HG03108 (cell line): Measurements from ENCODE around the gene INHBC.
"Not testable (repeated sequence)": the region's sequence is repeated elsewhere in the genome, so short reads cannot be mapped to it uniquely, and the experiment has no call there.

Source experiments
- ATAC-seq: cut with Tn5 transposase; IDR thresholded peaks from one replicate; pipeline ENCODE4 v1.9.1; 2021; ENCODE audit warnings: moderate library complexity; ENCODE audit not compliant: unreplicated experiment

Gene INHBC, protein sequence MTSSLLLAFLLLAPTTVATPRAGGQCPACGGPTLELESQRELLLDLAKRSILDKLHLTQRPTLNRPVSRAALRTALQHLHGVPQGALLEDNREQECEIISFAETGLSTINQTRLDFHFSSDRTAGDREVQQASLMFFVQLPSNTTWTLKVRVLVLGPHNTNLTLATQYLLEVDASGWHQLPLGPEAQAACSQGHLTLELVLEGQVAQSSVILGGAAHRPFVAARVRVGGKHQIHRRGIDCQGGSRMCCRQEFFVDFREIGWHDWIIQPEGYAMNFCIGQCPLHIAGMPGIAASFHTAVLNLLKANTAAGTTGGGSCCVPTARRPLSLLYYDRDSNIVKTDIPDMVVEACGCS

DNA sequence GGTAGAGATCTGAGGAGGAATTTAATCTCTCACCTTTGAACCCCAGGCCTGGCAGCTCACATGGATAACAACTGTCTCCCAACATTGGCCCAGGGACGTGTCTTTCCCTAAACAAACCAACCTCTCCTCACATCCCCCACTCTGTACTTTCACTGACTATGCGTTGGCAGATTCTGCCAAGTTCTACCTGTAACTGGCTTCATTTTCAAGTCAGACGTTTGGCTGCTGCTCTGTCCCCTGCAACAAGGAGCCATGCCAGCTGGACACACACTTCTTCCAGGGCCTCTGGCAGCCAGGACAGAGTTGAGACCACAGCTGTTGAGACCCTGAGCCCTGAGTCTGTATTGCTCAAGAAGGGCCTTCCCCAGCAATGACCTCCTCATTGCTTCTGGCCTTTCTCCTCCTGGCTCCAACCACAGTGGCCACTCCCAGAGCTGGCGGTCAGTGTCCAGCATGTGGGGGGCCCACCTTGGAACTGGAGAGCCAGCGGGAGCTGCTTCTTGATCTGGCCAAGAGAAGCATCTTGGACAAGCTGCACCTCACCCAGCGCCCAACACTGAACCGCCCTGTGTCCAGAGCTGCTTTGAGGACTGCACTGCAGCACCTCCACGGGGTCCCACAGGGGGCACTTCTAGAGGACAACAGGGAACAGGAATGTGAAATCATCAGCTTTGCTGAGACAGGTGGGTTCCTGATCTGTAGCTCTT lies at the start of gene INHBC:
Gene INHBC, plus strand, starts transcription at position 268 of the 707 bp plus-strand sequence. Its CDS starts 103 bp downstream, at position 371.
- ATAC-seq = no peak

DNA sequence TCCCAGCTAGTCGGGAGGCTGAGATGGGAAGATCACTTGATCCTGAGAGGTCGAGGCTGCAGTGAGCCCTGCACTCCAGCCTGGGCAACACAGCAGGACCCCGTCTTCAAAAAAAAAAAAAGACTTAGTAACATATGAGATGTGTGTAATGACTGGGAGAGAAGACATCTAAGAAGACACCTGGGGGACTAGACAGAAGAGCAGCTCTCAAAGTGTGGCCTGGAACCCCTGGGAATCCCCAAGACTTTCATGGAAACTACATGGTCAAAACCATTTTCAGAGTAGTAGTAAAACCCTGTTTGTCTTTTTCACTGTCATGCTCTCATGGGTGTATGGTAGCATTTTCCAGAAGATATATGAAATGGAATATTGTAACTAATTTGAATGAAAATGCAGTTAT lies 49.0 kb upstream of the INHBC start:
- no peak for ATAC-seq

DNA sequence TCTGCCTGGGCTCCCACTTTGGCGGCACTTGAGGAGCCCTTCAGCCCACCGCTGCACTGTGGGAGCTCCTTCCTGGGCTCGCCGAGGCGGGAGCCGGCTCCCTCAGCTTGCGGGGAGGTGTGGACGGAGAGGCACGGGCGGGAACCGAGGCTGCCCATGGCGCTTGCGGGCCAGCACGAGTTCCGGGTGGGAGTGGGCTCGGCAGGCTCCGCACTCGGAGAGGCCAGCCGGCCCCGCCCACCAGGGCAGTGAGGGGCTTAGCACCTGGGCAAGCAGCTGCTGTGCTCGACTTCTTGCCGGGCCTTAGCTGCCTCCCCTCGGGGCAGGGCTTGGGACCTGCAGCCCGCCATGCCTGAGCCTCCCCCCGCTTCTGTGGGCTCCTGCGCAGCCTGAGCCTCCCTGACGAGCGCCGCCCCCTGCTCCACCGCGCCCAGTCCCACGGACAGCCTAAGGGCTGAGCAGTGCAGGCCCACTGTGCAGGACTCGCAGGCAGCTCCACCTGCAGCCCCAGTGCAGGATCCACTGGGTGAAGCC lies 48.3 kb upstream of the INHBC start:
- no peak for ATAC-seq

DNA sequence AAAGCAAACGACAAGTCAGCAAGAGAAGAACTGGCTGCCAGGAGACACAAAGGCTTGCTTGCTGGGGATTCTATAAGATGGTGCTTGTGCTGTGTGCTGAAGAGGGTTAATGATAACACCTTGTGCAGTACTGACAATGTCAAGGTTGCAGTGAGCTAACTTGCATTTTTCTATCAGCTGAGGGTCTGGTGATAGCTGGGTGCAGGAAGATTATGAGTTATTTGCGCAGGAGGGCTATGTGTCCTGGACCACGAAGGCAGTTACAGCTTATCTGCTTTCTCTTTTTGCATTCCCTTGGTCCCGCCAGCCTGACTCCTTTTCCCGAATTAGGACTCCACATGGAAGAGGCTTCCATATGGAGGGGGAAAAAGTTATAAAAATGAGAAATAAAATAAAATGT lies 46.2 kb upstream of the INHBC start:
- ATAC-seq = no peak

DNA sequence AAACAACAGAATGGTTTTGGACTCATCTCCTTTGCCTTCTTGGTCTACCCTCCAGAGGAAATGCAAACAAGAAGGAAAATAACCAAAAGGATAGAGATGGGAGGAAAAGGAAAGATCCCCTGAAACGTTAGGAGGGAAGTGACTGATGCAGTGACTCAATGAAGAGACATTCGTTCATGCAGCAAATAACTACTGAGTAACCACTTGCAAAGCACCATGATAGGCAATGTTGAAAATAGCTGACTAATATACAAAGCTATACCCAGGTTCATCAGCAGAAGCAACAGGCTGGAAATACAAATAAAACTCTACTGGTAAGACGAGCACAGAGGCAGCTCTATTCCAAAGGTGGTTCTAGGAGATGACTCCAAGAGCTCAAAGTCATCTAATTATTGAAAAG lies 45.6 kb upstream of the INHBC start:
- no peak for ATAC-seq

DNA sequence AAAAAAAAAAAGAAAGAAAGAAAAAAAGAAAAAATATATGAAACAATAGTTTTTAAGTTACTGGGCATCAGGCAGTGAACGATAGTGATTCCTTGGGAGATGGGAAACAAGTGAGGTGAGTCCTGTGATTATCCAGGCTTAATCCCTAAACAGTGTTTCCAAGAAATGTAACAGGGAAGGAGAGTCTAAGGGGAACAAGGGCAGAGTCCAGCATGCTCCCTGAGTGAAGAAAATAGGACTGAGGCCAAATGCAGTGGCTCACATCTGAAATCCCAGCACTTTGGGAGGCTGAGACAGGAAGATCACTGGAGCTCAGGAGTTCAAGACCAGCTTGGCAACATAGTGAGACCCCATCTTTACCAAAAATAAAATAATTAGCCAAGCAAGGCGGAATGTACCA lies 44.4 kb upstream of the INHBC start:
- ATAC-seq = no peak

DNA sequence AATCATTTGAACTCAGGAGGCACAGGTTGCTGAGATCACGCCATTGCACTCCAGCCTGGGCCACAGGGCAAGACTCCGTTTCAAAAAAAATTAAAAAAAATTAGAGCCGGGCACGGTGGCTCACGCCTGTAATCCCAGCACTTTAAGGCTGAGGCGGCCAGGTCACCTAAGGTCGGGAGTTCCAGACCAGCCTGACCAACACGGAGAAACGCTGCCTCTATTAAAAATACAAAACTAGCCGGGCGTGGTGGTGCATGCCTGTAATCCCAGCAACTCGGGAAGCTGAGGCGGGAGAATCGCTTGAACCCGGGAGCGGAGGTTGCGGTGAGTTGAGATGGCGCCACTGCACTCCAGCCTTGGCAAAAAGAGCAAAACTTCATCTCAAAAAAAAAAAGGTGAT lies 39.5 kb upstream of the INHBC start:
- ATAC-seq = no peak

DNA sequence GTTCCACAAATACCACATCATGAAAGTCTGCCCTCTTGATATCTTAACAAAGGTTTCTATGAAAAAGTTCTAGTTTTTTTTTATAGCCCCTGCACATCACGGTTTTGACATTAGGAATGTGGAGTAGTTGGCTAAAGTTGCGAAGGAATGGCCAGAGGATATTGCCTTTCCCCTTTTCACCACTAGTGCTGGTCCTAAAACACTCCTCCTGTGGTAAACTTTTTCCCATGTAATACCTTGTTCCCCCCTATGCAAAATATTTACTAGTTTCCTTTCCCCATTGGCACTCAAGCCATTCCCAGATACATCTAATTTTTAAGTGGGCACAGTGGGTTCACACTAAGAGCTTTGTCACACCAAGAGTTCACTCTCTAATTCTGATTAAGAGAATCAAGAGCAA lies 37.1 kb upstream of the INHBC start:
- no peak for ATAC-seq

DNA sequence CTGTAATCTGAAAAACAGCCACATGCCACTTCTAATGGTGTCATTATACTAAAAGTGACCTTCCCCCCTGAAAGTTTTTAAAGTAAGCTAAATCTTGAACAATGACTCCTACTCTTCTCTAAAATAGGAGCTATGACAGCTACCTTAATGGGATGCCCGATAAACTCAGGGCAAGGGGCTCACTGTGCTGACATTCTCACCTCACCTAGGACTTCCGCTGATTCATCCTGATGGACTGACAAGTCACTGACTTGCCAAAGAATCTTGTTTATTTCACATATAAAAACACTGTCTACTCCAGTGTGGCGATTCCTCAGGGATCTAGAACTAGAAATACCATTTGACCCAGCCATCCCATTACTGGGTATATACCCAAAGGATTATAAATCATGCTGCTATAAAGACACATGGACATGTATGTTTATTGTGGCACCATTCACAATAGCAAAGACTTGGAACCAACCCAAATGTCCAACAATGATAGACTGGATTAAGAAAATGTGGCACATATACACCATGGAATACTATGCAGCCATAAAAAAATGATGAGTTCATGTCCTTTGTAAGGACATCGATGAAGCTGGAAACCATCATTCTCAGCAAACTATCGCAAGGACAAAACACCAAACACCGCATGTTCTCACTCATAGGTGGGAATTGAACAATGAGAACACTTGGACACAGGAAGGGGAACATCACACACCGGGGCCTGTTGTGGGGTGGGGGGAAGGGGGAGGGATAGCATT lies 34.7 kb upstream of the INHBC start:
- ATAC-seq = not testable (repeated sequence)

DNA sequence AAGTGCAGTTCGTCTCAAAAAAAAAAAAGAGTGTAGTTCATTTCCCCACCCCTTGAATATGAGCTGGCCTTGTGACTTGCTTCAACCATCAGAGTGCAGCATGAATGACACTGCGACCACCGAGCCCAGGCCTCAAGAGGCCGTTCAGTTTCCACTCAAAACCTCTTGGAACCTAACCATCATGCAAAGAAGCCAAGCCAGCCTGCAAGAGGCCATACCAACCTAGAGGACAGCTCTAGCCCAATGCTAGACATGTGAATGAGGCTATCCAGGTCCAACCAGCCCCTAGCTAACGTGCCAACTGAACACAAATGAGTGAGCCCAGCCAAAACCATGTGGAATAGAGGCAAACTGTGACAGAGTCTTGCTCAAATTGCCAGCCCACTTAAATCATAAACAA lies 33.4 kb upstream of the INHBC start:
- no peak for ATAC-seq

DNA sequence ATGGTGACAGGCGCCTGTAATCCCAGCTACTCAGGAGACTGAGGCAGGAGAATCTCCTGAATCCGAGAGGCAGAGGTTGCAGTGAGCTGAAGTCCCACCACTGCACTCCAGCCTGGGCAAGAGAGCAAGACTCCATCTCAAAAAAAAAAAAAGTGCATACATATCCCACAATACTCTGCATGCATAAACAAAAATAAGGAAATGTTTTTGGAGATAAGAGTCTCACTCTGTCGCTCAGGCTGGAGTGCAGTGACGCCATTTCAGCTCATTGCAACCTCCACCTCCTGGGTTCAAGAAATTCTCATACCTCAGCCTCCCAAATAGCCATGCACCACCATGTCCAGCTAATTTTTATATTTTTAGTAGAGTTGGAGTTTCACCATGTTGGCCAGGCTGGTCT lies 32.4 kb upstream of the INHBC start:
- not testable (repeated sequence) for ATAC-seq

DNA sequence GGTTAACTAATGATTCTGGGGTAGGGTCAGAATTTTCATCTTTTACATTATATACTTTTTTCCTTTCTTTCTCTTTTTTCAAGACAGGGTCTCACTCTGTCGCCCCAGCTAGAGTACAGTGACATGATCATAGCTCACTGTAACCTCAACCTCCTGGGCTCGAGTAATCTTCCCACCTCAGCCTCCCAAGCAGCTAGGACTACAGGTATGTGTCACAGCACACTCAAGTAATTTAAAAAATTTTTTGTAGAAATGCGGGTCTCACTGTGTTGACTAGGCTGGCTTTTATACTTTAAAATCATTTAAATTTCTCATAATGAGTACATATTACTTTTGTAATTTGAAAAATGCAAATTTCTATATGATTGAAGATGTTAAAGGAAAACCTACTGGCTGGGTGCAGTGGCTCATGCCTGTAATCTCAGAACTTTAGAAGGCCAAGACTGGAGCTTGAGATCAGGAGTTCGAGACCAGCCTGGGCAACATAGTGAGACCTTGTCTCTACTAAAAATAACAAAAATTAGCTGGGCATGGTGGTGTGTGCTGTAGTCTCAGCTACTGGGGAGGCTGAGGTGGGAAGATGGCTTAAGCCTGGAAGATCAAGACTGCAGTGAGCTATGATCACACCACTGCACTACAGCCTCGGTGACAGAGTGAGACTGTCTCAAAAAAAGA lies 29.5 kb upstream of the INHBC start:
- no peak for ATAC-seq

DNA sequence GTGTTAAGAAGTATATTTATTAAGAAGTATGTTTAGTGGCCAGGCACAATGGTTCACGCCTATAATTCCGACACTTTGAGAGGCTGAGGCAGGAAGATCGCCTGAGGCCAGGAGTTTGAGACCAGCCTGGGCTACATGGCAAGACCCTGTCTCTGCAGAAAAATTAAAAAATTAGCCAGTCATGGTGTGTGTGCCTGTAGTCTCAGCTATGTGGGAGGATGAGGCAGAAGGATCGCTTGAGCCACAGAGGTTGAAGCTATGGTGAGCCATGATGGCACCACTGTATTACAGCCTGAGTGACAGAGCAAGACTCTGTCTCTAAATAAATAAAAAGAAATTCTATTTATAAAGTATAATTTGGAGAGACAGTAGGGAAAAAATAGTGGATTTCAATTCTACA lies 24.1 kb upstream of the INHBC start:
- no peak for ATAC-seq

DNA sequence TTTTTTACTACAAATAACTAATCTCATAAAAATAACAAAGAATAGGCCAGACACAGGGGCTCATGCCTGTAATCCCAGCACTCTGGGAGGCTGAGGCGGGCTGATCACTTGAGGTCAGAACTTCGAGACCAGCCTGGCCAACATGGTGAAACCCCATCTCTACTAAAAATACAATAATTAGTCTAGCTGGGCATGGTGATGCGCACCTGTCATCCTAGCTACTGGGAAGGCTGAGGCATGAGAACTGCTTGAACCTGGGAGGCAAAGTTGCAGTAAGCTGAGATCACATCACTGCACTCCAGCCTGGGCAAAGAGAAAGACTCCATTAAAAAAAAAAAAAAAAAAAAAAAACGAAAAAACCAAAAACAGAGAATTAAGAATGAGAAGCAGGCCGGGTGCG lies 20.4 kb upstream of the INHBC start:
- not testable (repeated sequence) for ATAC-seq

DNA sequence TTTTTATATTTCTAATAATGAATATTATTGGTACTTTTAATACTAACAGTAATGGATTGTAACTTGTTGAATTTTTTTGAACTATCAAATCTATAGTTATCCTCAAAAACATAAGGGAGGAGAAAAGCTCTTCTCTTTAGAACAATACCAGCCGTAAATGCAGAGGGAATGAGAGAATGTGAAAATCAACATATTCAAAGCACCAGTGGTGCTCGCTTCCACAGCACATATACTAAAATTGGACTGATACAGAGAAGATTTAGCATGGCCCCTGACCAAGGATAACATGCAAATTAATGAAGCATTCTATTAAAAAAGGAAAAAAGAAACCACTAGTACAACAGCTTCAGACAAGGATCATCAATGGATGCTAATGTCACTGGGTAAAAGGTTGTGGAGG lies 19.5 kb upstream of the INHBC start:
- ATAC-seq = no peak

DNA sequence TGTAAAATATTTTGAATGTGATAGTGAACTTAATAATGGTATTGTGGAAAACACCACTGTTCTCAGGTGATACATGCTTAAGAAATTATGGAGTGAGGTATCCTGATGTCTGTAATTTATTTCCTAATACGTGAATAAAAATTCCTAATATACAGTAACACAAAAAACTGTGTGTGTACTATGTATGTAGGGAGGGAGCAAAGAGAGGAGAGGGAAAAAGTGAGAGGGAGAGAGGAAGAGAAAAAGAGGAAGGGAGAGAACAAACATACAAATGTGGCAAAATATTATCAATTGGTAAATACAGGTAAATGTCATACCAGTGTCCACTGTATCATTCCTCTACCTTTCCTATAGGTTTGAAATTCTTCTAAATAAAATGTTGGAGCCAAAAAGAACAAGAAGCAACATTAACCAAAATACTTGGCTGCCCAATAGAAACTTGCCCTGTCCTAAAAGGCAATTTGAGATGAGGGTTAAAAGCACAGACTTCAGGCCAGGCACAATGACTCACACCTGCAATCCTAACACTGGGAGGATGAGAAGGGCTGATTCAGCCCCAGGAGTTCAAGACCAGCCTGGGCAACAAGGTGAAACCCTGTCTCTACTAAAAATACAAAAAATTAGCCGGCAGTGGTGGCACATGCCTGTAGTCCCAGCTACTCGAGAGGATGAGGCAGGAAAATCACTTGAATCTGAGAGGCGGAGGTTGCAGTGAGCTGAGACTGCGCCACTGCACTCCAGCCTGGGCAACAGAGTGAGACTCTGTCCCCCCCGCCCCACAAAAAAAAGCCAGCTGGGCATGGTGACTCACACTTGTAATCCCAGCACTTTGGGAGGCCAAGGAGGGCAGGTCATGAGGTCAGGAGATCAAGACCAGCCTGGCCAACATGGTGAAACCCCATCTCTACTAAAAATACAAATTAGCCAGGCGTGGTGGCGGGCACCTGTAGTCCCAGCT lies 18.3 kb upstream of the INHBC start:
- no peak for ATAC-seq

DNA sequence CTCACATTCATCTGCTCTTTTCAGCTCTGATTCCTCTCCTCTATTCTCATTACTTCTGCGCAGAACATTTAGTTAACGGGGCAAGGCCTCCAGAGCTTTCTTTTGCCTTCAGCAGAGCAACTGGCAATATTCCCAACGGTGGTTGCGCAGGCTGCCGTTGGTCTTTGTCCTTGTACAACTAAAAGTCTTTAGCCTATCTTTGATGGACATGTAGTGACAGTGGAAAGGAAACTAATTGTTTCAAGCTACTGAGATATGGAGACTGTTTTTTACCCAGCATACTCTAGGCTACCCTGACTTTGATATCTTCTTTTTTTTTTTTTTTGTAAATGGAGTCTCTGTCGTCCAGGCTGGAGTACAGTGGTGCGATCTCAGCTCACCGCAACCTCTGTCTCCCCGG lies 16.3 kb upstream of the INHBC start:
- no peak for ATAC-seq

DNA sequence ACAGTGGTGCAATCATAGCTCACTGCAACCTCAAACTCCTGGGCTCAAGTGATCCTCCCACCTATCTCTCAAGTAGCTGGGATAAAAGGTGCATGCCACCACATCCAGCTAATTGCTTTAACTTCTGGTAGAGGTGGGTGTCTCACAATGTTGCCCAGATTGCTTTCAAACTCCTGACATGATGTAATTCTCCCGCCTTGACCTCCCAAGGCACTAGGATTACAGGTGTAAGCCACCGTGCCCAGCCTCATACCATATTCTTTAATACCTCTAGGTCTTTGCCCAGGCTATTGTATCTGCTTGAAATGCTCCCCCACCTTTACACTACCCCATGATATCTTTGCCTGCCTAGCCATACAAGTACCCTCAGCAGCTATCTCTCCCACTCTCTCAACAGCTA lies 15.1 kb upstream of the INHBC start:
- ATAC-seq = no peak

DNA sequence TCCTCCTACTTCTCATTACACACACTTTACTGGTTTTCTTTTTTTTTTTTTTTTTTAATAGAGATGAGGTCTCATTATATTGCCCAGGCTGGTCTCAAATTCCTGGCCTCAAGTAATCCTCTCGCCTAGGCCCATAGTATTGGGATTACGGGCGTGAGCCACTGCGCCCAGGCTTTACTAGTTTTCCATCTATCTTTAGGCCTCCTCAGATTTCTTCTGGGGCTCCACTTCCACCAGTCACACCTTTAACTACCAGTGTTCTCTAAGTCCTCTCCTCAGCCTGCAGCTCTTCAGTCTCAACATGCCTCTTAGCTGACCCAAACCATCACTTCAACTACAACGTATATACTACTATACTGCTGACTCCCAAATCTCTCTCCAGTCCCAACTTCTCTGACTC lies 14.1 kb upstream of the INHBC start:
- no peak for ATAC-seq

DNA sequence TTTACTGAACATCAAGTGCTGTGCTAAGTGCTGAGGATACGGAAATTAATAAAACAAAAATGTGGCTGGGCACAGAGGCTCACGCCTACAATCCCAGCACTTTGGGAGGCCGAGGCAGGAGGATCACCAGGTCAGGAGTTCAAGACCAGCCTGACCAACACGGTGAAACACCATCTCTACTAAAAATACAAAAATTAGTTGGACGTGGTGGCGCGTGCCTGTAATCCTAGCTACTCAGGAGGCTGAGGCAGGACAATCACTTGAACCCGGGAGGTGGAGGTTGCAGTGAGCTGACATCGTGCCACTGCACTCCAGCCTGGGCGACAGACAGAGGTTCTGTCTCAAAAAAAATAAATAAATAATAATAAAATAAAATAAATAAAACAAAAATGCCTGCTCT lies 7.6 kb upstream of the INHBC start:
- not testable (repeated sequence) for ATAC-seq
